Panc1 (cell line): ENCODE measurements around the gene HOXA7. TPM values are rescaled to one million over a fixed set of nuclear protein-coding genes. Genes with fewer than 3 reads are reported as not detected.

Source experiments
- ATAC-seq: fragments of 200-7000 bp; cut with Tn5 transposase; 2 replicates; pipeline ENCODE4 v1.9.1; 2020; ENCODE audit warnings: mild to moderate bottlenecking, moderate library complexity
- BruUV-seq: library from RNA; stranded (reverse); fragments of 400-500 nt; replicated peaks from 2 replicates; lab custom pipeline; 2021; lab: Mats Ljungman, UMichigan
- CTCF ChIA-PET: fragments of 300-600 bp; sonication (Branson Sonifier 250); formaldehyde crosslinking; loops from one replicate; lab custom pipeline; 2022; ENCODE audit warnings: antibody characterized with exemption; lab: Charles Lee
- POLR2A ChIA-PET: fragments of 300-600 bp; sonication (Branson Sonifier 250); formaldehyde crosslinking; loops from one replicate; lab custom pipeline; 2022; ENCODE audit warnings: antibody characterized with exemption; lab: Charles Lee
- DNase-seq: peaks from one replicate; pipeline ENCODE4 v3.0.0-alpha.2; 2010; ENCODE audit warnings: low read depth, low spot score
- H3K27ac ChIP-seq: 2 replicates; pipeline ENCODE4 v1.5.1; 2011; ENCODE audit warnings: mild to moderate bottlenecking, low read length, inconsistent platforms
- H3K27me3 ChIP-seq: fragments of 200-500 bp; sonication (Bioruptor generic); 2 replicates; pipeline ENCODE4 v1.6.0; 2014; ENCODE audit warnings: low read length, inconsistent platforms; ENCODE audit not compliant: control insufficient read depth, insufficient read depth
- H3K36me3 ChIP-seq: fragments of 200-500 bp; sonication (Bioruptor generic); 2 replicates; pipeline ENCODE4 v1.5.1; 2014; ENCODE audit warnings: inconsistent platforms, mild to moderate bottlenecking, low read length, moderate library complexity; ENCODE audit not compliant: control insufficient read depth, insufficient read depth
- H3K4me1 ChIP-seq: 2 replicates; pipeline ENCODE4 v1.5.1; 2011; ENCODE audit warnings: inconsistent platforms, mild to moderate bottlenecking, low read length, moderate library complexity; ENCODE audit not compliant: control insufficient read depth, insufficient read depth
- H3K4me3 ChIP-seq, 2 experiments: 2 replicates each; pipeline ENCODE4 v1.5.1; 2011 to 2012; ENCODE audit warnings: low read depth in 2 of 2, low read length in 2 of 2, mild to moderate bottlenecking in 2 of 2, inconsistent platforms in 1 of 2, moderate library complexity in 1 of 2
- H3K9me3 ChIP-seq: fragments of 200-500 bp; sonication (Bioruptor generic); 2 replicates; pipeline ENCODE4 v1.5.1; 2014; ENCODE audit warnings: low read depth, mild to moderate bottlenecking, inconsistent platforms, low read length, moderate library complexity; ENCODE audit not compliant: control insufficient read depth, insufficient read depth
- POLR2AphosphoS5 ChIP-seq: IDR thresholded peaks from 2 replicates; pipeline ENCODE4 v1.6.1; 2012; ENCODE audit warnings: mild to moderate bottlenecking, low read depth, low read length, moderate library complexity
- SIN3A ChIP-seq: IDR thresholded peaks from 2 replicates; pipeline ENCODE4 v1.6.1; 2012; ENCODE audit warnings: low read depth, mild to moderate bottlenecking, low read length, moderate library complexity, borderline replicate concordance; ENCODE audit not compliant: insufficient read depth
- TCF7L2 ChIP-seq: IDR thresholded peaks from 2 replicates; pipeline ENCODE4 v1.6.1; 2011; ENCODE audit warnings: mild to moderate bottlenecking, low read depth, low read length, inconsistent platforms
- in situ Hi-C: cut with HindIII; loops from 2 replicates; pipeline ENCODE4 v1.10.0; 2016; ENCODE audit warnings: low sequenced_read_pairs, low pct_unique_long_range_greater_than_20kb
- intact Hi-C: fragments of 100-400 bp; cut with micrococcal nuclease; formaldehyde crosslinking; loops from one replicate; pipeline ENCODE4 v1.10.0; 2022; ENCODE audit not compliant: unreplicated experiment
- total RNA-seq: library from RNA; stranded (reverse); gene quantifications from one replicate; pipeline ENCODE4 v1.2.1, GENCODE V29; 2021; ENCODE audit not compliant: unreplicated experiment
- TF ChIP-seq, protein P1 (sequence below): fragments of 450-650 bp; IDR thresholded peaks from 2 replicates; pipeline ENCODE4 v1.5.1; 2017; ENCODE audit warnings: mild to moderate bottlenecking
- TF ChIP-seq, protein P2 (sequence below), 2 experiments: IDR thresholded peaks; 2 replicates each; pipeline ENCODE4 v1.6.1; 2011 to 2012; ENCODE audit warnings: low read depth in 2 of 2, control low read depth in 1 of 2, low read length in 1 of 2, mild to moderate bottlenecking in 1 of 2, moderate library complexity in 1 of 2; ENCODE audit not compliant: insufficient read depth in 1 of 2

Gene HOXA7
- total RNA-seq, 1 experiment from 2014 or later: not detected

DNA sequence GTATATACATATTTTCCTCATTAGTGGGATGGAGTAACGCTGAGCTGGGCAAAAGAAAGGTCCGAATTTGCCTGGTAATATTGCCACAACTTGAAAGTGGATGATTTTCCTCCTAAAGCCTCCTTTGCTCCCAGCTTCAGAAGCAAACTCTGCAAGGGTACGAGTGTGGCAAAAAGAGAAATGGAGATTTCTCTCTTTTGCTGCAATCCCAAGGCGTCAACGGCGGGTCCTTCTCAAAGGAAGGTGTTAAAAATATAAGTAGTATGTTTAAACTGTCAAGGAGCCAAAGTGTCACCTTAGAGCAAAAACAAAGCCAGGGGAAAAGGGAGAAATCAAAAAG, 41.6 kb downstream of the HOXA7 start:
- ATAC-seq (no peak), DNase-seq (no peak)
- in situ Hi-C loops: no loop called here
- no peaks in the 10 kb centered on the region for H3K27me3 ChIP-seq
- ChIA-PET POLR2A (interaction anchor here (0.5 to 3.1 kb wide), 2 partner anchors 18 to 20 kb away, joined by 3 to 21 read pairs; partner anchors contain the start of gene HOXA1), CTCF (no interaction called here)
- H3K4me1 ChIP-seq: peaks cover 61% of the 10 kb centered on the region
- no peaks in the 10 kb centered on the region for H3K36me3 ChIP-seq
- peak overlapping the region; percentile 60 to 92 for H3K4me3 ChIP-seq
- TF ChIP-seq, protein P1, sequence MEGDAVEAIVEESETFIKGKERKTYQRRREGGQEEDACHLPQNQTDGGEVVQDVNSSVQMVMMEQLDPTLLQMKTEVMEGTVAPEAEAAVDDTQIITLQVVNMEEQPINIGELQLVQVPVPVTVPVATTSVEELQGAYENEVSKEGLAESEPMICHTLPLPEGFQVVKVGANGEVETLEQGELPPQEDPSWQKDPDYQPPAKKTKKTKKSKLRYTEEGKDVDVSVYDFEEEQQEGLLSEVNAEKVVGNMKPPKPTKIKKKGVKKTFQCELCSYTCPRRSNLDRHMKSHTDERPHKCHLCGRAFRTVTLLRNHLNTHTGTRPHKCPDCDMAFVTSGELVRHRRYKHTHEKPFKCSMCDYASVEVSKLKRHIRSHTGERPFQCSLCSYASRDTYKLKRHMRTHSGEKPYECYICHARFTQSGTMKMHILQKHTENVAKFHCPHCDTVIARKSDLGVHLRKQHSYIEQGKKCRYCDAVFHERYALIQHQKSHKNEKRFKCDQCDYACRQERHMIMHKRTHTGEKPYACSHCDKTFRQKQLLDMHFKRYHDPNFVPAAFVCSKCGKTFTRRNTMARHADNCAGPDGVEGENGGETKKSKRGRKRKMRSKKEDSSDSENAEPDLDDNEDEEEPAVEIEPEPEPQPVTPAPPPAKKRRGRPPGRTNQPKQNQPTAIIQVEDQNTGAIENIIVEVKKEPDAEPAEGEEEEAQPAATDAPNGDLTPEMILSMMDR: no peak
- TF ChIP-seq POLR2AphosphoS5: no peak
- TF ChIP-seq, protein P2, sequence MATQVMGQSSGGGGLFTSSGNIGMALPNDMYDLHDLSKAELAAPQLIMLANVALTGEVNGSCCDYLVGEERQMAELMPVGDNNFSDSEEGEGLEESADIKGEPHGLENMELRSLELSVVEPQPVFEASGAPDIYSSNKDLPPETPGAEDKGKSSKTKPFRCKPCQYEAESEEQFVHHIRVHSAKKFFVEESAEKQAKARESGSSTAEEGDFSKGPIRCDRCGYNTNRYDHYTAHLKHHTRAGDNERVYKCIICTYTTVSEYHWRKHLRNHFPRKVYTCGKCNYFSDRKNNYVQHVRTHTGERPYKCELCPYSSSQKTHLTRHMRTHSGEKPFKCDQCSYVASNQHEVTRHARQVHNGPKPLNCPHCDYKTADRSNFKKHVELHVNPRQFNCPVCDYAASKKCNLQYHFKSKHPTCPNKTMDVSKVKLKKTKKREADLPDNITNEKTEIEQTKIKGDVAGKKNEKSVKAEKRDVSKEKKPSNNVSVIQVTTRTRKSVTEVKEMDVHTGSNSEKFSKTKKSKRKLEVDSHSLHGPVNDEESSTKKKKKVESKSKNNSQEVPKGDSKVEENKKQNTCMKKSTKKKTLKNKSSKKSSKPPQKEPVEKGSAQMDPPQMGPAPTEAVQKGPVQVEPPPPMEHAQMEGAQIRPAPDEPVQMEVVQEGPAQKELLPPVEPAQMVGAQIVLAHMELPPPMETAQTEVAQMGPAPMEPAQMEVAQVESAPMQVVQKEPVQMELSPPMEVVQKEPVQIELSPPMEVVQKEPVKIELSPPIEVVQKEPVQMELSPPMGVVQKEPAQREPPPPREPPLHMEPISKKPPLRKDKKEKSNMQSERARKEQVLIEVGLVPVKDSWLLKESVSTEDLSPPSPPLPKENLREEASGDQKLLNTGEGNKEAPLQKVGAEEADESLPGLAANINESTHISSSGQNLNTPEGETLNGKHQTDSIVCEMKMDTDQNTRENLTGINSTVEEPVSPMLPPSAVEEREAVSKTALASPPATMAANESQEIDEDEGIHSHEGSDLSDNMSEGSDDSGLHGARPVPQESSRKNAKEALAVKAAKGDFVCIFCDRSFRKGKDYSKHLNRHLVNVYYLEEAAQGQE (IDR thresholded peaks at IDR 0.05; ENCODE audit: insufficient read depth in 1 of 2, low read depth in 2 of 2, low read length in 1 of 2): no peak
- no peak for TF ChIP-seq TCF7L2
- no peak for TF ChIP-seq SIN3A
- intact Hi-C loops: loop anchor here (1.0 kb wide), 1 partner anchor 7 kb away; no protein-coding TSS in a partner anchor
- BruUV-seq: no TSS peak
- peak overlapping the region; percentile 99 for H3K27ac ChIP-seq
- no peaks in the 10 kb centered on the region for H3K9me3 ChIP-seq

DNA sequence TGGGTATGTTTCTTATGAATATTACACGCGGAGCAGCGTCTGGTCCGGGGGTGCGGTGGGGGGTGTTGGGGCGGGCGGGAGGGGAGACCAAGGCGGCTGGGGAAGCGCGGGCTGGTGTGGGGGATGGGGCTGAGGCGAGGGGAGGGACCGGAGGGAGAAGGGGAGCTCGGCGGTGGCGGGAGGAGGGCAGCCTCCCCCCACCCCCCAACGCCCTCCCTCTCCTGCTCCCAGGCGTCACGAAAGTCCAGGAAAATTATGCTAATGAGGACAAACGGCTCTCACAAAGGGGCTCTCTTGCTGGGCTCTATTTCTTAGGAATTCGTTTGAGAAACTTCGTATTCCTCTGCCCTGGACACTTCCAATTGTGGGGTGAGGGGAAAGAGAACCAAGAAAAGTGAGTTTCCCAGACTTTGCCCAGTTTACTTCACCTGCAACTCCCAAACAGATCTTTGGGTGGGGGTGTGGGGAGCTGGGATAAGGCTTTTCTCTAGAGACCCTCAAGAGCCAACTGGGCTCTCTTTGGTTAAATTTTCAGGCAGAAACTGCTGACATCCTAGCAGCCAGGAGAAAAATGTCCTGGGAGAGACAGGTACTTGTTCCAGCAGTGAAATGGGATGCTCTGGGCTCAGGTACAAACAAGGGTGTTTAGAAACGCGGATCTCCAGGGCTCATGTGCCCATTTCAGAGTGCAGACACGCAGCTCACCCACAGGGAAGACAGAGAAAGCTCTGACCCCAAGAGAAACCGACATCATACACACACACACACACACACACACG, 42.3 kb downstream of the HOXA7 start:
- H3K4me3 ChIP-seq: peak overlapping the region; percentile 60 to 92
- DNase-seq (no peak), ATAC-seq (peak; percentile 46)
- intact Hi-C loops (loop anchor here (1.0 kb wide), 1 partner anchor 8 kb away; no protein-coding TSS in a partner anchor), in situ Hi-C loops (no loop called here)
- peak overlapping the region; percentile 99 for H3K27ac ChIP-seq
- POLR2A ChIA-PET: interaction anchor here (0.7 to 3.1 kb wide), 3 partner anchors 17 to 1051 kb away, joined by 3 to 21 read pairs (median 5); partner anchors contain the start of gene HOXA1
- CTCF ChIA-PET: interaction anchor here (0.6 kb wide), 1 partner anchor 66 kb away, joined by 3 read pairs; no protein-coding TSS in a partner anchor
- BruUV-seq: no TSS peak
- peaks cover 61% of the 10 kb centered on the region for H3K4me1 ChIP-seq
- no peaks in the 10 kb centered on the region for H3K9me3 ChIP-seq
- TF ChIP-seq TCF7L2 (no peak), POLR2AphosphoS5 (no peak; the same call in 1 of the 2 replicates), SIN3A (no peak)
- TF ChIP-seq, protein P1: no peak
- TF ChIP-seq, protein P2 (IDR thresholded peaks at IDR 0.05; ENCODE audit: insufficient read depth in 1 of 2, low read depth in 2 of 2, low read length in 1 of 2): no peak
- H3K27me3 ChIP-seq: no peaks in the 10 kb centered on the region
- H3K36me3 ChIP-seq: no peaks in the 10 kb centered on the region
